GM23338 (cell line): Measurements from ENCODE around the gene LRRC28.

Source experiments
- CTCF ChIP-seq, 2 experiments: fragments of 200-600 bp in 1 of 2; sonication (generic) in 1 of 2; conservative IDR thresholded peaks; 2 replicates each; pipeline versions ENCODE4 v1.5.1 to v1.6.1; 2016 to 2017; ENCODE audit warnings: antibody characterized with exemption in 2 of 2, low read depth in 2 of 2, mild to moderate bottlenecking in 2 of 2, moderate library complexity in 1 of 2
- JUNB ChIP-seq: IDR thresholded peaks from one replicate; pipeline ENCODE4 v1.6.1; 2016; ENCODE audit warnings: antibody characterized with exemption; ENCODE audit not compliant: unreplicated experiment
- POLR2AphosphoS5 ChIP-seq: IDR thresholded peaks from 2 replicates; pipeline ENCODE4 v1.6.1; 2016; ENCODE audit warnings: antibody characterized with exemption, low read depth
- REST ChIP-seq: IDR thresholded peaks from one replicate; pipeline ENCODE4 v1.6.1; 2018; ENCODE audit warnings: antibody characterized with exemption; ENCODE audit not compliant: unreplicated experiment
- ZNF114 ChIP-seq: fragments of 250-450 bp; sonication (Bioruptor Pico); IDR thresholded peaks from 2 replicates; pipeline ENCODE4 v1.5.0; 2020; ENCODE audit warnings: mild to moderate bottlenecking, moderate library complexity

DNA sequence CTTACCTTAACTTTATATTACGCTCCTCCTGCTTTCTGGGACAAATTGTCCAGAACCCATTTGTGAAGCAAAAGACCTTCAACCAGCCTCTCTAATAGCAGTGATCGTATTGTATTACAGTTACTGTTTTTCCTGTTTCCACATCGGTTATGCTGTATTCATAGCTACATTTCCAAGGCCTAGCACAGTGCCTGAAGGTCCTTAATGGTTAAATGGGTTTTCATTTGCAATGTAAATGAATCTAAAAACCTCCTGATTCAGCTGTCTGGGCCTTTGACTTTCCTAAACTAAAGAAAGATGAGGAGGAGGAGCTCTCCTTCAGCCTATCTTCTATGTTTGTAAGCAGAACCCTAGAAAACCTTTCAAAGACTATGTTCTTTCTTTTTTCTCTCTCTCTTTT lies 99.1 kb downstream of the LRRC28 start:
- TF ChIP-seq ZNF114 (CRISPR knock-in tag) (no peak), REST (no peak), CTCF (conservative IDR thresholded peaks at IDR 0.05; ENCODE audit: low read depth in 2 of 2) (no peak), POLR2AphosphoS5 (no peak), JUNB (no peak)
